GM12878 (cell line): ENCODE measurements around the gene SLC25A30. TPM values are rescaled to one million over a fixed set of nuclear protein-coding genes. Genes with fewer than 3 reads are reported as not detected.

ENCODE experiments used
- ATAC-seq: fragments of 200-7000 bp; cut with Tn5 transposase; 3 replicates; pipeline ENCODE4 v1.9.1; 2020; ENCODE audit warnings: mild to moderate bottlenecking, moderate library complexity
- BruUV-seq: library from RNA; stranded (reverse); fragments of 400-500 nt; replicated peaks from 2 replicates; lab custom pipeline; 2021; lab: Mats Ljungman, UMichigan
- CTCF ChIA-PET: fragments of 300-600 bp; sonication (Branson Sonifier 250); formaldehyde crosslinking; extraction: SDS; loops from one replicate; lab custom pipeline; 2021; ENCODE audit warnings: inconsistent platforms; lab: Yijun Ruan, JAX
- POLR2A ChIA-PET: fragments of 350-600 bp; formaldehyde crosslinking; extraction: SDS; loops from one replicate; lab custom pipeline; 2021; ENCODE audit warnings: inconsistent platforms; lab: Charles Lee
- RAD21 ChIA-PET: fragments of 300-600 bp; sonication (Branson Sonifier 250); formaldehyde crosslinking; loops from one replicate; lab custom pipeline; 2023; ENCODE audit warnings: antibody characterized with exemption; ENCODE audit not compliant: unreplicated experiment; lab: Charles Lee
- SMC1A ChIA-PET: fragments of 300-600 bp; sonication (Branson Sonifier 250); formaldehyde crosslinking; loops from one replicate; lab custom pipeline; 2023; ENCODE audit not compliant: unreplicated experiment, uncharacterized antibody; lab: Charles Lee
- DNase-seq: peaks from one replicate; pipeline ENCODE4 v3.0.0-alpha.2; 2011; ENCODE audit warnings: low read depth, low spot score
- FAIRE-seq: peaks from 3 replicates; lab custom pipeline; 2011; peaks lifted over from hg19 to GRCh38; lab: Jason Lieb, UNC
- H2AFZ ChIP-seq: 2 replicates; pipeline ENCODE4 v1.6.0; 2011; ENCODE audit warnings: low read depth, low read length, control low read depth; ENCODE audit not compliant: control insufficient read depth
- H3K27ac ChIP-seq: 2 replicates; pipeline ENCODE4 v1.5.1; 2011; ENCODE audit warnings: control low read depth; ENCODE audit not compliant: control insufficient read depth, insufficient read depth
- H3K27me3 ChIP-seq, 2 experiments: replicated peaks in 1 of 2; 2 replicates each; pipeline versions ENCODE4 v1.6.0 to v1.6.1; 2011; ENCODE audit warnings: low read length in 1 of 2; ENCODE audit not compliant: control insufficient read depth in 2 of 2, insufficient read depth in 2 of 2
- H3K36me3 ChIP-seq, 2 experiments: 2 replicates each; pipeline ENCODE4 v1.5.1; 2011; ENCODE audit warnings: low read length in 1 of 2; ENCODE audit not compliant: control insufficient read depth in 2 of 2, insufficient read depth in 2 of 2
- H3K4me1 ChIP-seq: 2 replicates; pipeline ENCODE4 v1.6.1; 2011; ENCODE audit warnings: mild to moderate bottlenecking, low read length, moderate library complexity, mixed read lengths; ENCODE audit not compliant: control insufficient read depth, insufficient read depth
- H3K4me2 ChIP-seq: 2 replicates; pipeline ENCODE4 v1.6.0; 2011; ENCODE audit warnings: control low read depth; ENCODE audit not compliant: control insufficient read depth, insufficient read depth
- H3K4me3 ChIP-seq: fragments of 200-600 bp; sonication (generic); 2 replicates; pipeline ENCODE4 v1.5.1; 2016
- H3K79me2 ChIP-seq: 2 replicates; pipeline ENCODE4 v1.6.0; 2011; ENCODE audit warnings: low read length; ENCODE audit not compliant: control insufficient read depth, insufficient read depth
- H3K9ac ChIP-seq: 2 replicates; pipeline ENCODE4 v1.8.0; 2011; ENCODE audit warnings: low read length, control low read depth, mixed read lengths; ENCODE audit not compliant: control insufficient read depth, insufficient read depth
- H3K9me3 ChIP-seq: replicated peaks from 3 replicates; pipeline ENCODE4 v1.5.1; 2011; ENCODE audit warnings: mild to moderate bottlenecking, low read length; ENCODE audit not compliant: control insufficient read depth, insufficient read depth
- H4K20me1 ChIP-seq: 2 replicates; pipeline ENCODE4 v1.6.0; 2011; ENCODE audit not compliant: control insufficient read depth, insufficient read depth
- HDAC6 ChIP-seq: fragments of 200-600 bp; sonication (generic); IDR thresholded peaks from one replicate; pipeline ENCODE4 v1.8.0; 2017; ENCODE audit warnings: antibody characterized with exemption; ENCODE audit not compliant: unreplicated experiment
- JUND ChIP-seq: IDR thresholded peaks from 2 replicates; pipeline ENCODE4 v1.6.1; 2012; ENCODE audit warnings: low read depth, mild to moderate bottlenecking, low read length, improper control_type of control experiment, moderate library complexity
- MYC ChIP-seq: IDR thresholded peaks from 2 replicates; pipeline ENCODE4 v1.6.1; 2011; ENCODE audit warnings: mild to moderate bottlenecking, low read length, moderate library complexity, inconsistent platforms; ENCODE audit not compliant: insufficient read depth, insufficient replicate concordance, insufficient read length, severe bottlenecking
- NFIC ChIP-seq: IDR thresholded peaks from 2 replicates; pipeline ENCODE4 v1.6.1; 2012; ENCODE audit warnings: low read depth, mild to moderate bottlenecking, inconsistent platforms, low read length, moderate library complexity
- NFYB ChIP-seq: IDR thresholded peaks from 2 replicates; pipeline ENCODE4 v1.6.1; 2011; ENCODE audit warnings: low read depth, mild to moderate bottlenecking, low read length, improper control_type of control experiment, moderate library complexity; ENCODE audit not compliant: insufficient read depth
- PBX3 ChIP-seq: IDR thresholded peaks from 2 replicates; pipeline ENCODE4 v1.6.1; 2011; ENCODE audit warnings: mild to moderate bottlenecking, low read depth, low read length, moderate library complexity; ENCODE audit not compliant: insufficient replicate concordance
- PKNOX1 ChIP-seq: fragments of 450-650 bp; IDR thresholded peaks from 2 replicates; pipeline ENCODE4 v1.6.1; 2016; ENCODE audit warnings: mild to moderate bottlenecking
- RAD51 ChIP-seq: fragments of 450-650 bp; IDR thresholded peaks from 2 replicates; pipeline ENCODE4 v1.6.1; 2016; ENCODE audit warnings: moderate library complexity, mild to moderate bottlenecking, inconsistent platforms
- SP1 ChIP-seq: IDR thresholded peaks from one replicate; pipeline ENCODE4 v1.6.1; 2011; ENCODE audit warnings: low read depth, low read length
- TAF1 ChIP-seq: IDR thresholded peaks from 2 replicates; pipeline ENCODE4 v1.6.1; 2011; ENCODE audit warnings: mild to moderate bottlenecking, low read depth, low read length, borderline replicate concordance
- TBL1XR1 ChIP-seq: IDR thresholded peaks from 2 replicates; pipeline ENCODE4 v1.6.1; 2012; ENCODE audit warnings: low read depth, low read length, improper control_type of control experiment
- ZNF24 ChIP-seq: fragments of 450-650 bp; IDR thresholded peaks from 2 replicates; pipeline ENCODE4 v1.6.1; 2017; ENCODE audit warnings: antibody characterized with exemption, mild to moderate bottlenecking
- WGBS: methylation state at CpG from one replicate; pipeline ENCODE4 v1.1.6; 2016; ENCODE audit warnings: low lambda C conversion rate; ENCODE audit not compliant: insufficient replicate concordance, insufficient coverage; ENCODE audit errors: missing lambda C conversion rate; 5-methylcytosine and 5-hydroxymethylcytosine counted together
- in situ Hi-C: fragments of 300-500 bp; cut with MboI; formaldehyde crosslinking; loops from 9 replicates; pipeline ENCODE4 v1.14.3; 2018; ENCODE audit warnings: mixed read lengths
- intact Hi-C: fragments of 100-400 bp; cut with micrococcal nuclease; formaldehyde crosslinking; loops from one replicate; pipeline ENCODE4 v1.14.2; 2022; ENCODE audit not compliant: unreplicated experiment
- polyA plus RNA-seq, 11 experiments: library from polyadenylated mRNA; depleted of rRNA in 4 of 11; unstranded in 6 of 11; stranded (reverse) in 5 of 11; fragments of >200 nt; fragmentation: Nextera tagmentation in 4 of 11; fragmentation: Illumina TruSeq in 1 of 11; extraction: Ambion mirVana in 4 of 11; extraction: Trizol in 1 of 11; gene quantifications; 1 replicate in 1 of 11; 2 replicates in 10 of 11; pipeline versions ENCODE4 v1.2.1 to v1.2.3, GENCODE V29; 2011 to 2016; ENCODE audit warnings: inconsistent platforms in 2 of 11, missing spikeins in 2 of 11, low read depth in 1 of 11
- total RNA-seq, 4 experiments: library from RNA; depleted of rRNA in 3 of 4; stranded (reverse); fragments of >200 nt in 3 of 4; fragmentation: Illumina TruSeq in 1 of 4; extraction: Trizol in 1 of 4; gene quantifications; 2 replicates each; pipeline versions ENCODE4 v1.2.1 to v1.2.3, GENCODE V29; 2013 to 2021
- TF ChIP-seq, protein P1 (sequence below): fragments of 450-650 bp; IDR thresholded peaks from 2 replicates; pipeline ENCODE4 v1.6.1; 2018; ENCODE audit warnings: borderline replicate concordance, mild to moderate bottlenecking; ENCODE audit not compliant: partially characterized antibody

Gene SLC25A30
- total and polyA plus RNA-seq, 10 of the 15 experiments (the other 5 are each of a cell fraction or from before 2014, with no cell fraction given): 2.4 to 18.0 (median 8.9) TPM

DNA sequence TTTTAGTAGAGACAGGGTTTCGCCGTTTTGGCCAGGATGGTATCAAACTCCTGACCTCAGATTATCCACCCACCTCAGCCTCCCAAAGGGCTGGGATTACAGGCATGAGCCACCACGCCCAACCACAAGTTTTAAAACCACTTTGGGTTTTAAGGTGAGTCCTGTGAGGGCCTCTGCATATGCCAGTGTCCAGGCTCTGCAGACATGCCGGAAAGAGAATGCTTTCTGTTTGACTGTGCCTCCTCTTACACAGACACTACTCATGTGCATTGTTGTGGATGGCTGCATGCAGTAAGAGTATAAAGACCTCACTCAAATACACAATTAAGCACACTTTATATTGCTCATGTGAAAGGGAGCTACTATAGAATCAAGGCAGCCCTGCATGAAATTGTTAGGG is 20.8 kb upstream of the SLC25A30 start (continued):
- no peak for TF ChIP-seq TAF1
- TF ChIP-seq SP1: no peak

DNA sequence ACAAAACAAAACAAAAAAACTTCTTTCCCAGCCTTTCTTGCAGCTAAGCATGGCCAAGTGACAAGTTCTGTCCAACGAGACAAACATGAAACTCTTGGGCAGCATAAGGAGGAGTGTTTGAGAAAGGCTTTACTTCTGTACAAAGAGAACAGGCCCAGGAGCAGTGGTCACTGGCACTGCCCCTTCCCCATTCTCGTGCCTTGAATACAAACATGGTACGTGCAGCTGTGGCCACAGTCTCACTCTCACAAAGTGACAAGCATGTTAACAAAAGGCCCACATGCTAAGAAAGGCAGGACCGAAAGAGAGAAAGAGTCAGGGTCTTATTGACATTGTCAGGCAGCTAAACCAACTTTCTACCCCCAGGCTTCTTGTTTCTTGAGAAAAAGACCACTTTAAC is 19.8 kb upstream of the SLC25A30 start:
- FAIRE-seq (no peak), DNase-seq (no peak), ATAC-seq (no peak)
- Histone ChIP-seq H3K27me3 (no peaks in the 10 kb centered on the region), H3K4me3 (no peak overlapping the region), H3K9ac (no peak overlapping the region), H4K20me1 (no peaks in the 10 kb centered on the region), H2AFZ (no peak overlapping the region), H3K4me1 (peaks cover 16% of the 10 kb centered on the region), H3K36me3 (no peaks in the 10 kb centered on the region), H3K9me3 (no peaks in the 10 kb centered on the region), H3K4me2 (no peak overlapping the region), H3K79me2 (no peaks in the 10 kb centered on the region), H3K27ac (no peak overlapping the region)
- RAD21 ChIA-PET: no interaction called here
- SMC1A ChIA-PET: no interaction called here
- in situ Hi-C loops (no loop called here), intact Hi-C loops (no loop called here)
- POLR2A ChIA-PET: interaction anchor here (0.6 kb wide), 1 partner anchor 372 kb away, joined by 4 read pairs; no protein-coding TSS in a partner anchor
- TF ChIP-seq MYC (no peak), NFIC (no peak), TBL1XR1 (no peak), RAD51 (no peak), NFYB (no peak), HDAC6 (no peak), PKNOX1 (no peak), ZNF24 (no peak), PBX3 (no peak), JUND (no peak)
- TF ChIP-seq, protein P1, sequence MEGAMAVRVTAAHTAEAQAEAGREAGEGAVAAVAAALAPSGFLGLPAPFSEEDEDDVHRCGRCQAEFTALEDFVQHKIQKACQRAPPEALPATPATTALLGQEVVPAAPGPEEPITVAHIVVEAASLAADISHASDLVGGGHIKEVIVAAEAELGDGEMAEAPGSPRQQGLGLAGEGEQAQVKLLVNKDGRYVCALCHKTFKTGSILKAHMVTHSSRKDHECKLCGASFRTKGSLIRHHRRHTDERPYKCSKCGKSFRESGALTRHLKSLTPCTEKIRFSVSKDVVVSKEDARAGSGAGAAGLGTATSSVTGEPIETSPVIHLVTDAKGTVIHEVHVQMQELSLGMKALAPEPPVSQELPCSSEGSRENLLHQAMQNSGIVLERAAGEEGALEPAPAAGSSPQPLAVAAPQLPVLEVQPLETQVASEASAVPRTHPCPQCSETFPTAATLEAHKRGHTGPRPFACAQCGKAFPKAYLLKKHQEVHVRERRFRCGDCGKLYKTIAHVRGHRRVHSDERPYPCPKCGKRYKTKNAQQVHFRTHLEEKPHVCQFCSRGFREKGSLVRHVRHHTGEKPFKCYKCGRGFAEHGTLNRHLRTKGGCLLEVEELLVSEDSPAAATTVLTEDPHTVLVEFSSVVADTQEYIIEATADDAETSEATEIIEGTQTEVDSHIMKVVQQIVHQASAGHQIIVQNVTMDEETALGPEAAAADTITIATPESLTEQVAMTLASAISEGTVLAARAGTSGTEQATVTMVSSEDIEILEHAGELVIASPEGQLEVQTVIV: no peak
- CTCF ChIA-PET: no interaction called here
- no TSS peak for BruUV-seq
- 73% methylated on average over 4 of the region's 4 CpGs for WGBS
